K562 (cell line): ENCODE measurements around the gene OGT. TPM values are rescaled to one million over a fixed set of nuclear protein-coding genes. Genes with fewer than 3 reads are reported as not detected.

Experiments used
- CBX1 ChIP-seq: sonication (generic); IDR thresholded peaks from 2 replicates; pipeline ENCODE4 v1.6.1; 2016; ENCODE audit warnings: antibody characterized with exemption, low read depth, mild to moderate bottlenecking
- CBX8 ChIP-seq: fragments of 200-600 bp; sonication (generic); IDR thresholded peaks from 2 replicates; pipeline ENCODE4 v1.6.1; 2012; ENCODE audit warnings: borderline replicate concordance, mixed run types, low read depth, mild to moderate bottlenecking, moderate library complexity, mixed read lengths, low read length, control low read depth, inconsistent platforms; ENCODE audit not compliant: poor library complexity, severe bottlenecking; ENCODE audit errors: extremely low read depth
- ETS2 ChIP-seq: IDR thresholded peaks from 2 replicates; pipeline ENCODE4 v1.6.1; 2016; ENCODE audit warnings: borderline replicate concordance, missing genetic modification characterization, mild to moderate bottlenecking, moderate library complexity, missing compliant biosample characterization; ENCODE audit not compliant: poor library complexity, severe bottlenecking
- GTF2A2 ChIP-seq: IDR thresholded peaks from 2 replicates; pipeline ENCODE4 v1.6.1; 2016; ENCODE audit warnings: mild to moderate bottlenecking, missing genetic modification characterization, missing compliant biosample characterization
- HDAC3 ChIP-seq: fragments of 450-650 bp; IDR thresholded peaks from 2 replicates; pipeline ENCODE4 v1.6.1; 2018; ENCODE audit warnings: borderline replicate concordance, mild to moderate bottlenecking, moderate library complexity; ENCODE audit not compliant: partially characterized antibody
- HNRNPLL ChIP-seq: fragments of 200-400 bp; formaldehyde crosslinking; IDR thresholded peaks from 2 replicates; pipeline ENCODE4 v1.6.1; 2017; ENCODE audit warnings: low read length, low read depth, mild to moderate bottlenecking; ENCODE audit not compliant: poor library complexity, severe bottlenecking
- ILK ChIP-seq: fragments of 450-650 bp; IDR thresholded peaks from 2 replicates; pipeline ENCODE4 v1.6.1; 2016; ENCODE audit warnings: missing genetic modification characterization, low read depth, mild to moderate bottlenecking, missing compliant biosample characterization, moderate library complexity, borderline replicate concordance
- IRF2 ChIP-seq: sonication (generic); formaldehyde crosslinking; IDR thresholded peaks from 2 replicates; pipeline ENCODE4 v1.8.1; 2022; ENCODE audit warnings: mild to moderate bottlenecking, missing genetic modification reagents
- MCM5 ChIP-seq: fragments of 450-650 bp; IDR thresholded peaks from 2 replicates; pipeline ENCODE4 v1.6.1; 2016; ENCODE audit warnings: low read depth
- NFE2 ChIP-seq: IDR thresholded peaks from 2 replicates; pipeline ENCODE4 v1.6.1; 2014; ENCODE audit warnings: antibody characterized with exemption, low read depth
- NONO ChIP-seq, 2 experiments: fragments of 200-400 bp in 1 of 2; fragments of 450-650 bp in 1 of 2; formaldehyde crosslinking in 1 of 2; IDR thresholded peaks; 2 replicates each; pipeline ENCODE4 v1.6.1; 2017; ENCODE audit warnings: low read depth in 2 of 2, mild to moderate bottlenecking in 2 of 2, moderate library complexity in 2 of 2, low read length in 1 of 2
- POLR2G ChIP-seq: fragments of 200-400 bp; formaldehyde crosslinking; IDR thresholded peaks from 2 replicates; pipeline ENCODE4 v1.6.1; 2017; ENCODE audit warnings: low read depth, mild to moderate bottlenecking, antibody characterized with exemption, low read length, moderate library complexity
- RFX7 ChIP-seq: fragments of 250-450 bp; sonication (Bioruptor Pico); IDR thresholded peaks from 2 replicates; pipeline ENCODE4 v1.5.1; 2021; ENCODE audit warnings: mild to moderate bottlenecking
- SP2 ChIP-seq: IDR thresholded peaks from 2 replicates; pipeline ENCODE4 v1.6.1; 2011; ENCODE audit warnings: mild to moderate bottlenecking, low read depth, low read length, moderate library complexity; ENCODE audit not compliant: poor library complexity, severe bottlenecking; ENCODE audit errors: extremely low read depth
- THRAP3 ChIP-seq: fragments of 450-650 bp; IDR thresholded peaks from 2 replicates; pipeline ENCODE4 v1.6.1; 2016; ENCODE audit warnings: mild to moderate bottlenecking, inconsistent platforms, borderline replicate concordance
- ZBTB17 ChIP-seq: fragments of 450-650 bp; formaldehyde crosslinking; IDR thresholded peaks from 2 replicates; pipeline ENCODE4 v1.4.0; 2020; ENCODE audit warnings: mild to moderate bottlenecking
- ZBTB7A ChIP-seq: IDR thresholded peaks from 2 replicates; pipeline ENCODE4 v1.6.1; 2011; ENCODE audit warnings: low read depth, mild to moderate bottlenecking, low read length, moderate library complexity, borderline replicate concordance; ENCODE audit not compliant: control insufficient read depth
- ZBTB9 ChIP-seq: fragments of 450-650 bp; formaldehyde crosslinking; IDR thresholded peaks from 2 replicates; pipeline ENCODE4 v1.4.0; 2020; ENCODE audit warnings: mild to moderate bottlenecking, moderate library complexity
- ZFX ChIP-seq: sonication (generic); formaldehyde crosslinking; IDR thresholded peaks from 2 replicates; pipeline ENCODE4 v1.8.0; 2022; ENCODE audit warnings: mild to moderate bottlenecking, missing genetic modification reagents, moderate library complexity
- ZNF184 ChIP-seq: sonication (generic); formaldehyde crosslinking; IDR thresholded peaks from 2 replicates; pipeline ENCODE4 v1.5.0; 2020; ENCODE audit warnings: missing genetic modification reagents
- ZNF436 ChIP-seq: fragments of 250-450, 450-650 bp; sonication (Bioruptor Pico); formaldehyde crosslinking; IDR thresholded peaks from 2 replicates; pipeline ENCODE4 v1.7.0; 2020; ENCODE audit warnings: mild to moderate bottlenecking
- polyA plus RNA-seq, 8 experiments: library from polyadenylated mRNA; depleted of rRNA in 4 of 8; stranded (reverse) in 5 of 8; unstranded in 3 of 8; fragments of >200 nt; fragmentation: Nextera tagmentation in 2 of 8; fragmentation: Illumina TruSeq in 1 of 8; extraction: Ambion mirVana in 2 of 8; extraction: Trizol in 1 of 8; gene quantifications; 2 replicates each; pipeline versions ENCODE4 v1.2.1 to v1.2.3, GENCODE V29; 2011 to 2014; ENCODE audit warnings: inconsistent platforms in 1 of 8, missing spikeins in 1 of 8
- total RNA-seq, 7 experiments: library from RNA; depleted of rRNA in 6 of 7; stranded (reverse); fragments of >200 nt in 6 of 7; fragmentation: Illumina TruSeq in 2 of 7; extraction: Trizol in 2 of 7; gene quantifications; 2 replicates each; pipeline versions ENCODE4 v1.2.1 to v1.2.3, GENCODE V29; 2011 to 2021; ENCODE audit warnings: low replicate concordance in 1 of 7
- TF ChIP-seq, protein P1 (sequence below): fragments of 250-450 bp; sonication (Bioruptor Pico); IDR thresholded peaks from 2 replicates; pipeline ENCODE4 v1.5.0; 2021
- TF ChIP-seq, protein P2 (sequence below): fragments of 450-650 bp; IDR thresholded peaks from 2 replicates; pipeline ENCODE4 v1.6.1; 2016; ENCODE audit warnings: missing biosample characterization, missing genetic modification characterization

Gene OGT
- total and polyA plus RNA-seq, 9 of the 15 experiments (the other 6 are each of a cell fraction or from before 2014, with no cell fraction given): 38.9 to 347 (median 117) TPM

- TF ChIP-seq, protein P1, sequence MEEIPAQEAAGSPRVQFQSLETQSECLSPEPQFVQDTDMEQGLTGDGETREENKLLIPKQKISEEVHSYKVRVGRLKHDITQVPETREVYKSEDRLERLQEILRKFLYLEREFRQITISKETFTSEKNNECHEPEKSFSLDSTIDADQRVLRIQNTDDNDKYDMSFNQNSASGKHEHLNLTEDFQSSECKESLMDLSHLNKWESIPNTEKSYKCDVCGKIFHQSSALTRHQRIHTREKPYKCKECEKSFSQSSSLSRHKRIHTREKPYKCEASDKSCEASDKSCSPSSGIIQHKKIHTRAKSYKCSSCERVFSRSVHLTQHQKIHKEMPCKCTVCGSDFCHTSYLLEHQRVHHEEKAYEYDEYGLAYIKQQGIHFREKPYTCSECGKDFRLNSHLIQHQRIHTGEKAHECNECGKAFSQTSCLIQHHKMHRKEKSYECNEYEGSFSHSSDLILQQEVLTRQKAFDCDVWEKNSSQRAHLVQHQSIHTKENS (CRISPR knock-in tag): no peak
- TF ChIP-seq HDAC3: peak; percentile 64
- TF ChIP-seq THRAP3: no peak
- 0 out of 2 replicates have a peak, but pooled peaks have one; percentile 48 for TF ChIP-seq GTF2A2 (tag)
- no peak for TF ChIP-seq ZNF184 (CRISPR knock-in tag)
- TF ChIP-seq POLR2G: peak; percentile 90
- TF ChIP-seq, protein P2, sequence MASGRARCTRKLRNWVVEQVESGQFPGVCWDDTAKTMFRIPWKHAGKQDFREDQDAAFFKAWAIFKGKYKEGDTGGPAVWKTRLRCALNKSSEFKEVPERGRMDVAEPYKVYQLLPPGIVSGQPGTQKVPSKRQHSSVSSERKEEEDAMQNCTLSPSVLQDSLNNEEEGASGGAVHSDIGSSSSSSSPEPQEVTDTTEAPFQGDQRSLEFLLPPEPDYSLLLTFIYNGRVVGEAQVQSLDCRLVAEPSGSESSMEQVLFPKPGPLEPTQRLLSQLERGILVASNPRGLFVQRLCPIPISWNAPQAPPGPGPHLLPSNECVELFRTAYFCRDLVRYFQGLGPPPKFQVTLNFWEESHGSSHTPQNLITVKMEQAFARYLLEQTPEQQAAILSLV (tag): no peak
- TF ChIP-seq ZBTB9 (CRISPR knock-in tag): 0 out of 2 replicates have a peak, but pooled peaks have one; percentile 44
- TF ChIP-seq MCM5: no peak
- no peak for TF ChIP-seq ZBTB7A
- TF ChIP-seq ILK (tag): no peak
- peak; percentile 54; the same call in 1 of the 2 replicates for TF ChIP-seq ZFX (CRISPR knock-in tag)
- no peak for TF ChIP-seq NFE2
- TF ChIP-seq IRF2 (CRISPR knock-in tag): no peak
- TF ChIP-seq RFX7 (CRISPR knock-in tag): no peak
- TF ChIP-seq NONO (IDR thresholded peaks at IDR 0.05; ENCODE audit: low read depth in 2 of 2, low read length in 1 of 2): 0 out of 4 replicates have a peak, but pooled peaks of 1 of the 2 experiments have one; percentile 12
- no peak for TF ChIP-seq ZBTB17 (CRISPR knock-in tag)
- no peak for TF ChIP-seq ETS2 (tag)
- TF ChIP-seq CBX1: no peak; the same call in 1 of the 2 replicates
- no peak for TF ChIP-seq ZNF436 (CRISPR knock-in tag)
- no peak for TF ChIP-seq CBX8
- TF ChIP-seq HNRNPLL: peak; percentile 59
- TF ChIP-seq SP2: no peak
Observed at GRCh38 chrX:71532753-71533425, at the start of gene OGT (continued).
